Measurements from ENCODE around the gene PIGQ. TPM values are rescaled to one million over a fixed set of nuclear protein-coding genes. Genes with fewer than 3 reads are reported as not detected.

The PIGQ gene
- total and polyA plus RNA-seq, 11 donors, result 16.4 to 39.5 (median 22.0) TPM

GRCh38 chr16:559021-559380, 10.8 kb upstream of the PIGQ start:
- no peak for TF ChIP-seq POLR2A (IDR thresholded peaks at IDR 0.05)
- H3K27ac ChIP-seq, result no peak overlapping the region
- H3K9me3 ChIP-seq, result no peaks in the 10 kb centered on the region
- no peak for DNase-seq
- H3K36me3 ChIP-seq, result peaks cover 0 to 3% (median 0%) of the 10 kb centered on the region in 9 donors
- intact Hi-C loops (cut with DNase I), result no loop called here
- peaks cover 21 to 54% (median 27%) of the 10 kb centered on the region in 9 donors for H3K27me3 ChIP-seq
- H3K4me1 ChIP-seq, result peaks cover 0 to 23% (median 0%) of the 10 kb centered on the region in 12 donors
- ATAC-seq, result no peak
- no peak overlapping the region for H3K4me3 ChIP-seq
- 63 to 100% (median 68%) methylated on average over 1 to 15 of the region's 15 CpGs for WGBS, 4 donors

GRCh38 chr16:559411-560203, 10.2 kb upstream of the PIGQ start:
- Histone ChIP-seq H3K27ac (no peak overlapping the region), H3K27me3 (peaks cover 21 to 60% (median 27%) of the 10 kb centered on the region in 9 donors), H3K4me3 (peak overlapping the region in 1 of 12 donors; percentile 21), H3K4me1 (peaks cover 0 to 23% (median 0%) of the 10 kb centered on the region in 12 donors), H3K9me3 (no peaks in the 10 kb centered on the region), H3K36me3 (no peaks in the 10 kb centered on the region)
- intact Hi-C loops (cut with DNase I), result no loop called here
- ATAC-seq (no peak), DNase-seq (no peak)
- TF ChIP-seq CTCF (IDR thresholded peaks at IDR 0.05) (no peak), POLR2A (IDR thresholded peaks at IDR 0.05) (no peak)
- WGBS, 4 donors, result 6 to 14% (median 8%) methylated on average over 22 to 62 of the region's 62 CpGs

GRCh38 chr16:560204-560700, 9.5 kb upstream of the PIGQ start, which contains the start of gene PRR35:
PRR35 (plus strand) TSS chr16:560394; CDS start chr16:563295, 2,901 bp downstream.
- intact Hi-C loops (cut with DNase I), result no loop called here
- peak within 1 kb of the TSS in 1 of 12 donors; percentile 21 for H3K4me3 ChIP-seq
- H3K4me1 ChIP-seq, result peaks cover 0 to 23% (median 0%) of the 10 kb centered on the region in 12 donors
- WGBS, 4 donors, result 0 to 1% (median 0%) methylated on average over 10 to 84 of the region's 84 CpGs
- no peak for DNase-seq
- no peaks in the 10 kb centered on the region for H3K9me3 ChIP-seq
- TF ChIP-seq CTCF (IDR thresholded peaks at IDR 0.05), result no peak
- H3K27ac ChIP-seq, result no peak within 1 kb of the TSS
- peaks cover 21 to 61% (median 27%) of the 10 kb centered on the region in 9 donors for H3K27me3 ChIP-seq
- no peak for ATAC-seq
- H3K36me3 ChIP-seq, result no peaks in the 10 kb centered on the region

- TF ChIP-seq POLR2A (IDR thresholded peaks at IDR 0.05) (no peak), CTCF (IDR thresholded peaks at IDR 0.05) (no peak)
- no peaks in the 10 kb centered on the region for H3K36me3 ChIP-seq
- no peaks in the 10 kb centered on the region for H3K9me3 ChIP-seq
- H3K27me3 ChIP-seq, result peaks cover 21 to 61% (median 27%) of the 10 kb centered on the region in 9 donors
- DNase-seq, result no peak
- intact Hi-C loops (cut with DNase I), result no loop called here
- ATAC-seq, result no peak
- H3K4me1 ChIP-seq, result peaks cover 0 to 26% (median 2%) of the 10 kb centered on the region in 12 donors
- no peak overlapping the region for H3K27ac ChIP-seq
- WGBS, 4 donors, result 23 to 70% (median 36%) methylated on average over 12 to 54 of the region's 54 CpGs
- H3K4me3 ChIP-seq, result peak overlapping the region in 1 of 12 donors; percentile 21
Measured at GRCh38 chr16:560701-561412, 8.9 kb upstream of the PIGQ start.

Data from heart left ventricle (tissue), 16 donors.